ENCODE results near the gene MARCHF11. TPM values are rescaled to one million over a fixed set of nuclear protein-coding genes. Genes with fewer than 3 reads are reported as not detected.

Gene MARCHF11
- total and polyA plus RNA-seq, 2 experiments from 2014 or later: 0.17 to 1.5 TPM

- no peaks in the 10 kb centered on the region for H3K36me3 Mint-ChIP-seq (ENCODE audit: low read depth)
- no peaks in the 10 kb centered on the region for H3K4me1 ChIP-seq (ENCODE audit: insufficient read depth)
- TF ChIP-seq, protein P1, sequence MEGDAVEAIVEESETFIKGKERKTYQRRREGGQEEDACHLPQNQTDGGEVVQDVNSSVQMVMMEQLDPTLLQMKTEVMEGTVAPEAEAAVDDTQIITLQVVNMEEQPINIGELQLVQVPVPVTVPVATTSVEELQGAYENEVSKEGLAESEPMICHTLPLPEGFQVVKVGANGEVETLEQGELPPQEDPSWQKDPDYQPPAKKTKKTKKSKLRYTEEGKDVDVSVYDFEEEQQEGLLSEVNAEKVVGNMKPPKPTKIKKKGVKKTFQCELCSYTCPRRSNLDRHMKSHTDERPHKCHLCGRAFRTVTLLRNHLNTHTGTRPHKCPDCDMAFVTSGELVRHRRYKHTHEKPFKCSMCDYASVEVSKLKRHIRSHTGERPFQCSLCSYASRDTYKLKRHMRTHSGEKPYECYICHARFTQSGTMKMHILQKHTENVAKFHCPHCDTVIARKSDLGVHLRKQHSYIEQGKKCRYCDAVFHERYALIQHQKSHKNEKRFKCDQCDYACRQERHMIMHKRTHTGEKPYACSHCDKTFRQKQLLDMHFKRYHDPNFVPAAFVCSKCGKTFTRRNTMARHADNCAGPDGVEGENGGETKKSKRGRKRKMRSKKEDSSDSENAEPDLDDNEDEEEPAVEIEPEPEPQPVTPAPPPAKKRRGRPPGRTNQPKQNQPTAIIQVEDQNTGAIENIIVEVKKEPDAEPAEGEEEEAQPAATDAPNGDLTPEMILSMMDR (conservative IDR thresholded peaks at IDR 0.05; ENCODE audit: low read depth in 2 of 2): peak; percentile 15 to 47; a peak in 2 of 4 replicates
- TF ChIP-seq STAT1 (IDR thresholded peaks at IDR 0.05; ENCODE audit: unreplicated experiment): no peak
- no peaks in the 10 kb centered on the region for H3K27me3 ChIP-seq (ENCODE audit: insufficient read depth)
- peaks cover 5% of the 10 kb centered on the region; the same call in 1 of the 3 replicates for H3K4me1 Mint-ChIP-seq
- H3K27ac ChIP-seq (ENCODE audit: low read depth): no peak overlapping the region
- no peak overlapping the region for H2AFZ ChIP-seq
- H3K27ac Mint-ChIP-seq: no peak overlapping the region
- H3K9me3 Mint-ChIP-seq: no peaks in the 10 kb centered on the region
- no peaks in the 10 kb centered on the region for H4K20me1 ChIP-seq (replicated peaks; ENCODE audit: insufficient read depth)
- H3K27me3 Mint-ChIP-seq (ENCODE audit: insufficient read depth, low read depth, poor library complexity): peaks cover 11% of the 10 kb centered on the region
- DNase-seq (ENCODE audit: low spot score) (peak; percentile 19), ATAC-seq (peak; percentile 29; the same call in 2 of the 3 replicates)
- H3K4me3 ChIP-seq: no peak overlapping the region
- H3F3A ChIP-seq (replicated peaks; ENCODE audit: low read depth): no peaks in the 10 kb centered on the region
- H3K9me2 ChIP-seq (ENCODE audit: insufficient read depth): peaks cover under 1% of the 10 kb centered on the region; the same call in 1 of the 2 replicates
- H3K4me2 ChIP-seq: no peak overlapping the region
- H3K36me3 ChIP-seq (ENCODE audit: insufficient read depth): no peaks in the 10 kb centered on the region
- H3K4me3 Mint-ChIP-seq: no peak overlapping the region
- H3K79me2 ChIP-seq (replicated peaks; ENCODE audit: insufficient read depth): no peaks in the 10 kb centered on the region
These were observed 115.3 kb downstream of the MARCHF11 start for GRCh38 chr5:16064135-16064893.

GRCh38 chr5:16061163-16061562 lies 118.4 kb downstream of the MARCHF11 start:
- peaks cover 5% of the 10 kb centered on the region; the same call in 1 of the 3 replicates for H3K4me1 Mint-ChIP-seq
- Histone ChIP-seq H3K4me3 (no peak overlapping the region), H2AFZ (peak overlapping the region; percentile 72; the same call in 1 of the 2 replicates), H3K9me2 (ENCODE audit: insufficient read depth) (peaks cover 8% of the 10 kb centered on the region), H3K36me3 (ENCODE audit: insufficient read depth) (no peaks in the 10 kb centered on the region), H3K27me3 (ENCODE audit: insufficient read depth) (no peaks in the 10 kb centered on the region), H3K79me2 (replicated peaks; ENCODE audit: insufficient read depth) (no peaks in the 10 kb centered on the region), H3K4me2 (no peak overlapping the region), H3F3A (replicated peaks; ENCODE audit: low read depth) (no peaks in the 10 kb centered on the region), H3K4me1 (ENCODE audit: insufficient read depth) (no peaks in the 10 kb centered on the region), H3K27ac (ENCODE audit: low read depth) (no peak overlapping the region), H4K20me1 (replicated peaks; ENCODE audit: insufficient read depth) (no peaks in the 10 kb centered on the region)
- H3K27me3 Mint-ChIP-seq (ENCODE audit: insufficient read depth, low read depth, poor library complexity): peaks cover 11% of the 10 kb centered on the region
- H3K36me3 Mint-ChIP-seq (ENCODE audit: low read depth): no peaks in the 10 kb centered on the region
- no peak overlapping the region for H3K4me3 Mint-ChIP-seq
- H3K9me3 Mint-ChIP-seq: no peaks in the 10 kb centered on the region
- ATAC-seq (peak; percentile 79), DNase-seq (ENCODE audit: low spot score) (no peak)
- H3K27ac Mint-ChIP-seq: no peak overlapping the region
- TF ChIP-seq JUNB (IDR thresholded peaks at IDR 0.05; ENCODE audit: unreplicated experiment): no peak
- no peak for TF ChIP-seq ZNF114 (CRISPR knock-in tag; IDR thresholded peaks at IDR 0.05)
- no peak for TF ChIP-seq STAT1 (IDR thresholded peaks at IDR 0.05; ENCODE audit: unreplicated experiment)
- TF ChIP-seq, protein P2, sequence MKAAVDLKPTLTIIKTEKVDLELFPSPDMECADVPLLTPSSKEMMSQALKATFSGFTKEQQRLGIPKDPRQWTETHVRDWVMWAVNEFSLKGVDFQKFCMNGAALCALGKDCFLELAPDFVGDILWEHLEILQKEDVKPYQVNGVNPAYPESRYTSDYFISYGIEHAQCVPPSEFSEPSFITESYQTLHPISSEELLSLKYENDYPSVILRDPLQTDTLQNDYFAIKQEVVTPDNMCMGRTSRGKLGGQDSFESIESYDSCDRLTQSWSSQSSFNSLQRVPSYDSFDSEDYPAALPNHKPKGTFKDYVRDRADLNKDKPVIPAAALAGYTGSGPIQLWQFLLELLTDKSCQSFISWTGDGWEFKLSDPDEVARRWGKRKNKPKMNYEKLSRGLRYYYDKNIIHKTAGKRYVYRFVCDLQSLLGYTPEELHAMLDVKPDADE (IDR thresholded peaks at IDR 0.05): no peak
- no peak for TF ChIP-seq EZH2phosphoT487 (IDR thresholded peaks at IDR 0.05; ENCODE audit: unreplicated experiment)
- TF ChIP-seq CREB1 (CRISPR knock-in tag; IDR thresholded peaks at IDR 0.05; ENCODE audit: low read depth): no peak
- no peak for TF ChIP-seq EZH2 (IDR thresholded peaks at IDR 0.05; ENCODE audit: low read depth, unreplicated experiment)
- no peak for TF ChIP-seq ZNF331 (CRISPR knock-in tag; IDR thresholded peaks at IDR 0.05; ENCODE audit: low read depth)
- TF ChIP-seq NANOG (IDR thresholded peaks at IDR 0.05; ENCODE audit: borderline replicate concordance): no peak
- TF ChIP-seq, protein P1 (conservative IDR thresholded peaks at IDR 0.05; ENCODE audit: low read depth in 2 of 2): no peak
- TF ChIP-seq, protein P3, sequence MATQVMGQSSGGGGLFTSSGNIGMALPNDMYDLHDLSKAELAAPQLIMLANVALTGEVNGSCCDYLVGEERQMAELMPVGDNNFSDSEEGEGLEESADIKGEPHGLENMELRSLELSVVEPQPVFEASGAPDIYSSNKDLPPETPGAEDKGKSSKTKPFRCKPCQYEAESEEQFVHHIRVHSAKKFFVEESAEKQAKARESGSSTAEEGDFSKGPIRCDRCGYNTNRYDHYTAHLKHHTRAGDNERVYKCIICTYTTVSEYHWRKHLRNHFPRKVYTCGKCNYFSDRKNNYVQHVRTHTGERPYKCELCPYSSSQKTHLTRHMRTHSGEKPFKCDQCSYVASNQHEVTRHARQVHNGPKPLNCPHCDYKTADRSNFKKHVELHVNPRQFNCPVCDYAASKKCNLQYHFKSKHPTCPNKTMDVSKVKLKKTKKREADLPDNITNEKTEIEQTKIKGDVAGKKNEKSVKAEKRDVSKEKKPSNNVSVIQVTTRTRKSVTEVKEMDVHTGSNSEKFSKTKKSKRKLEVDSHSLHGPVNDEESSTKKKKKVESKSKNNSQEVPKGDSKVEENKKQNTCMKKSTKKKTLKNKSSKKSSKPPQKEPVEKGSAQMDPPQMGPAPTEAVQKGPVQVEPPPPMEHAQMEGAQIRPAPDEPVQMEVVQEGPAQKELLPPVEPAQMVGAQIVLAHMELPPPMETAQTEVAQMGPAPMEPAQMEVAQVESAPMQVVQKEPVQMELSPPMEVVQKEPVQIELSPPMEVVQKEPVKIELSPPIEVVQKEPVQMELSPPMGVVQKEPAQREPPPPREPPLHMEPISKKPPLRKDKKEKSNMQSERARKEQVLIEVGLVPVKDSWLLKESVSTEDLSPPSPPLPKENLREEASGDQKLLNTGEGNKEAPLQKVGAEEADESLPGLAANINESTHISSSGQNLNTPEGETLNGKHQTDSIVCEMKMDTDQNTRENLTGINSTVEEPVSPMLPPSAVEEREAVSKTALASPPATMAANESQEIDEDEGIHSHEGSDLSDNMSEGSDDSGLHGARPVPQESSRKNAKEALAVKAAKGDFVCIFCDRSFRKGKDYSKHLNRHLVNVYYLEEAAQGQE (IDR thresholded peaks at IDR 0.05; ENCODE audit: unreplicated experiment): no peak

Data from GM23338 (cell line).